Breast epithelium (tissue), 4 donors: ENCODE measurements around the gene SLC9A2. TPM values are rescaled to one million over a fixed set of nuclear protein-coding genes. Genes with fewer than 3 reads are reported as not detected.

Experiments
- DNase-seq, 2 donors: peaks; one replicate each; pipeline ENCODE4 v3.0.0-alpha.2; 2019; ENCODE audit warnings: low spot score in 2 of 2
- H3K27ac ChIP-seq, 2 donors: fragments of 200-600 bp; sonication (generic) in 1 of 2; one replicate each; pipeline ENCODE4 v1.5.1; 2016 to 2019; ENCODE audit warnings: mild to moderate bottlenecking in 1 of 2
- H3K27me3 ChIP-seq, 2 donors: fragments of 200-600 bp; sonication (generic) in 1 of 2; one replicate each; pipeline versions ENCODE4 v1.5.1 to v1.6.0; 2017 to 2019; ENCODE audit warnings: control low read depth in 1 of 2, mild to moderate bottlenecking in 1 of 2
- H3K36me3 ChIP-seq: fragments of 200-600 bp; one replicate; pipeline ENCODE4 v1.5.1; 2019
- H3K4me1 ChIP-seq, 2 donors: fragments of 200-600 bp; sonication (generic); one replicate each; pipeline ENCODE4 v1.5.1; 2016 to 2019; ENCODE audit warnings: control low read depth in 1 of 2
- H3K4me3 ChIP-seq, 3 donors: fragments of 200-600 bp; sonication (generic); 1 replicate in 2 of 3; 2 replicates in 1 of 3; pipeline ENCODE4 v1.5.1; 2016 to 2019; ENCODE audit warnings: mild to moderate bottlenecking in 3 of 3, moderate library complexity in 2 of 3
- H3K9me3 ChIP-seq, 2 donors: fragments of 200-600 bp; sonication (generic) in 1 of 2; one replicate each; pipeline ENCODE4 v1.5.1; 2016 to 2019; ENCODE audit warnings: control low read depth in 1 of 2
- POLR2A ChIP-seq: fragments of 450-650 bp; IDR thresholded peaks from one replicate; pipeline ENCODE4 v1.6.1; 2016; ENCODE audit warnings: antibody characterized with exemption, mild to moderate bottlenecking, moderate library complexity
- POLR2AphosphoS5 ChIP-seq, 3 donors: sonication (generic); formaldehyde crosslinking; IDR thresholded peaks; one replicate each; pipeline ENCODE4 v1.6.1; 2017; ENCODE audit warnings: antibody characterized with exemption in 3 of 3
- intact Hi-C: fragments of 100-400 bp; cut with DNase I; formaldehyde crosslinking; loops from one replicate; pipeline ENCODE4 v1.15.1; 2023; ENCODE audit warnings: low total_unique reads
- total RNA-seq, 3 donors: library from RNA; depleted of rRNA; stranded (reverse); fragments of >200 nt; gene quantifications; one replicate each; pipeline ENCODE4 v1.1.0, GENCODE V29; 2016
- TF ChIP-seq, protein P1 (sequence below), 3 donors: fragments of 450-650 bp; IDR thresholded peaks; one replicate each; pipeline ENCODE4 v1.5.1; 2016 to 2017; ENCODE audit warnings: antibody characterized with exemption in 3 of 3, mild to moderate bottlenecking in 3 of 3, moderate library complexity in 3 of 3

The SLC9A2 gene
- total RNA-seq, 3 donors from 2014 or later = 0.16 to 0.98 (median 0.73) TPM

DNA sequence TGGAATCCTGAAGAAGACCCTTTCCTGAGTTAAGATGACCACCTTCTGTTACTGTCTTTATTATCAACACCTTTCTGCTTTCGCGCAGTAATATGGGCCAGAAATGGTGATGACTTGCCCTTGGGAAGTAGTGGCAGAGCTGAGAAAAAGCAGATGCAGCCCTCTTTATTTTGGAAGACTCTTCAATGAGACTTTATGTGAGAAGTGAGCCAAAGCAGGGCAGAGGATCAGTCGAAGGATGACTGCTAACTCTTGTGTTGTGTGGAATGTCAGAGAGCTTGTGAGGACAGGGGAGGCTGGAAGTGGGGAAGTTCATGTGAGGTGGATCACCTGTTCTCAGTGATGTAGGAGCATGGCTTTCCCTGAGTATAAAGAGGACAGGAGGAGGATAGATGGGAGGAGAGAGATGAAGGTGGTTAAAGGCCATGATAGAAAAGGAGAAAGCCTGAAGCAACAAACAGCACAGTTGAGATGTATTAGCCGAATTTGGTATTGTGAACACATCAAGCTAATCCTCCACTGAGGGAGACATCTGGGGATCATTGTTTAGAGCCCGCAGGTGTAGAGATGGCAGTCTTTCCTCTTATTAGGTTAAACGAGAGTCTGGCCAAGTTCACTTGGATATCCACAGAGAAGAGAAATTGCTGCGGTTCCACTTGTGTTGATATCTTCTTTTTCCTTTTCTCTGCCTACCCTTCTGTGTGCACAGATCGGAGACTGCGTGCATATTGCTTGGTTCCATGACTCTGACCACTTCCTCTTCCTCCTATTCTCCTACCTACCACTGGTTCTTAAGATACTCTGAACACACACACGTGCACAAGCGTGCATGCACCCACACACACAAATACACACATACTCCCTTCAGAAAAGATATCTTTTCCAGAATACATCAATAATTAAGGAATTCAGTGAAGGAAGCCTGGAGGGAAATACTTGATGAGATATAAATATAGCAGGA lies 67.4 kb downstream of the SLC9A2 start:
- Histone ChIP-seq H3K36me3 (no peaks in the 10 kb centered on the region), H3K9me3 (no peaks in the 10 kb centered on the region), H3K4me3 (no peak overlapping the region), H3K27me3 (no peaks in the 10 kb centered on the region), H3K4me1 (no peaks in the 10 kb centered on the region), H3K27ac (no peak overlapping the region)
- TF ChIP-seq POLR2AphosphoS5 (IDR thresholded peaks at IDR 0.05) (no peak), POLR2A (no peak)
- TF ChIP-seq, protein P1, sequence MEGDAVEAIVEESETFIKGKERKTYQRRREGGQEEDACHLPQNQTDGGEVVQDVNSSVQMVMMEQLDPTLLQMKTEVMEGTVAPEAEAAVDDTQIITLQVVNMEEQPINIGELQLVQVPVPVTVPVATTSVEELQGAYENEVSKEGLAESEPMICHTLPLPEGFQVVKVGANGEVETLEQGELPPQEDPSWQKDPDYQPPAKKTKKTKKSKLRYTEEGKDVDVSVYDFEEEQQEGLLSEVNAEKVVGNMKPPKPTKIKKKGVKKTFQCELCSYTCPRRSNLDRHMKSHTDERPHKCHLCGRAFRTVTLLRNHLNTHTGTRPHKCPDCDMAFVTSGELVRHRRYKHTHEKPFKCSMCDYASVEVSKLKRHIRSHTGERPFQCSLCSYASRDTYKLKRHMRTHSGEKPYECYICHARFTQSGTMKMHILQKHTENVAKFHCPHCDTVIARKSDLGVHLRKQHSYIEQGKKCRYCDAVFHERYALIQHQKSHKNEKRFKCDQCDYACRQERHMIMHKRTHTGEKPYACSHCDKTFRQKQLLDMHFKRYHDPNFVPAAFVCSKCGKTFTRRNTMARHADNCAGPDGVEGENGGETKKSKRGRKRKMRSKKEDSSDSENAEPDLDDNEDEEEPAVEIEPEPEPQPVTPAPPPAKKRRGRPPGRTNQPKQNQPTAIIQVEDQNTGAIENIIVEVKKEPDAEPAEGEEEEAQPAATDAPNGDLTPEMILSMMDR (IDR thresholded peaks at IDR 0.05) = no peak
- no peak for DNase-seq
- intact Hi-C loops = no loop called here

DNA sequence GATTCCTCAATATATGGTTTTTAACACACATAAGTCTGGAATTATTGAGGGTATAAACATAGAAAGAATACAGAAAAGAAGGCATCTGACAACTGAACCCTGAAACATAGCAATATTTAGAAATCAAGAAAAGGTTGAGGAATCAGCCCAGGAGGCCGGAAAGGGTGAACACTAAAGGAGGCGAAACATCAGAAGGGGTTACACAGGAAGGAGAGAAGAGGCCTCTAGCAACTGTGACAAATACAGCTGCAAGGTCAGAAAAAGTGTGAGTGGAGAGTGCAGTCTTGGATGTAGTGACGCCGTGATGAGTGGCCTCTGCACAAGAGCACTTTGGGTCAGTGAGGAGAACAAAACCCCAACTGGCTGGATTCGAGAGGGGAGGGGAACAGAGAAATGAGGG lies 70.7 kb downstream of the SLC9A2 start:
- H3K4me1 ChIP-seq = no peaks in the 10 kb centered on the region
- TF ChIP-seq, protein P1 (IDR thresholded peaks at IDR 0.05) = no peak
- no peak for TF ChIP-seq POLR2AphosphoS5 (IDR thresholded peaks at IDR 0.05)
- TF ChIP-seq POLR2A = no peak
- DNase-seq = no peak
- no peaks in the 10 kb centered on the region for H3K27me3 ChIP-seq
- no peaks in the 10 kb centered on the region for H3K36me3 ChIP-seq
- no peak overlapping the region for H3K4me3 ChIP-seq
- intact Hi-C loops = no loop called here
- H3K27ac ChIP-seq = no peak overlapping the region
- H3K9me3 ChIP-seq = no peaks in the 10 kb centered on the region

DNA sequence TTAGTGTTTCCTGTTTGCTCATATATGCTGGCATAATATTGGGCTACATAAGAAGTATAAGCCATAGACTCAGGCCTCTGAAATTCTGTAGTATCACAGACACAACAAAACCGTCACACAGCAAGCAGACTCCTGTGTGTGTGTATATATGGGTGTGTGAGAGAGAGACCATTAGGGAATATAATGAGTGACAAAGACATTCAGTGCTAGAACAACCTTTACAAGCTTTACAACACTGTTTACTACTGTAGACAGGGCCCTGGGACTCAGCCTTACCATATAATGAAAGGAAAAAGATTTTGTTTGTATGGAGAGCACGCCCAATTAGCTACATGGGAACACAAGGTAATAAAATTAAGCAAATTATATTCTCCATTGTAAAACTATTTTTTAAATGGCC lies 77.1 kb downstream of the SLC9A2 start:
- Histone ChIP-seq H3K27ac (no peak overlapping the region), H3K9me3 (no peaks in the 10 kb centered on the region), H3K36me3 (no peaks in the 10 kb centered on the region), H3K4me1 (no peaks in the 10 kb centered on the region), H3K4me3 (no peak overlapping the region), H3K27me3 (no peaks in the 10 kb centered on the region)
- intact Hi-C loops = no loop called here
- no peak for DNase-seq
- no peak for TF ChIP-seq POLR2AphosphoS5 (IDR thresholded peaks at IDR 0.05)
- TF ChIP-seq, protein P1 (IDR thresholded peaks at IDR 0.05) = no peak
- TF ChIP-seq POLR2A = no peak

DNA sequence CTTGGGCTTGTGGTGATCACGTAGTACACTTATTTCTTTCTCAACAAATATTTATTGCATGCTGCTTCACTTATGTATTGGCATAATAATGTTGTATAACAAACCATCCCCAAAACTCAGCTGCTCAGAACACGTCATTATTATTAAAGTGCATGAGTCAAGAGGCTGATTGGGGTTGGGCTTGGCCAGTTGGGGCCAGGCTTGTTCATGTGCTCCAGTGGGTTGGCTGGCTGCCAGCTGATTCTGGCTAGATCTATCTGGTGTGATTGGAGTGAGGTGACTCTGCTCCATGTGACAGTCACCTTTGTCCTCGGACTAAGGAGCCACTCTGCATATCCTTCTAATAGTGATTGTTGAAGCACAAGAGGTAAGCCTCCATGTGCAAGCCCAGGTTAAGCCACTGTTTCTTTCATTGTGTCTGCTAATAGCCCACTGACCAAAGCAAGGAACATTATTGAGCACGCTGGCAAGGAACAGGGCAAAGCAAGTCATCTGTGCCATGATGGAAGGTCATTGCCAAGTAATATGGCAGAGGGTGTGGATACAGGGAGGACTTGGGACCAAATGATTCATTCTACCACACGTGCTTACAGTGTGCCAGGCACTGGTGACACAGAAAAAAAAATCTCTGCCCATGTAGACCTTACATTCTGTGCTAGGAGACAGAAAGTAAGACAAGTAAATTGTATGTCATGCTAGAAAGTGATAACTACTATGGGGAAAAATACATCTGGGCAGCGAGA lies 79.2 kb downstream of the SLC9A2 start:
- TF ChIP-seq, protein P1 (IDR thresholded peaks at IDR 0.05) = no peak
- TF ChIP-seq POLR2A (no peak), POLR2AphosphoS5 (IDR thresholded peaks at IDR 0.05) (no peak)
- no peak overlapping the region for H3K27ac ChIP-seq
- H3K9me3 ChIP-seq = no peaks in the 10 kb centered on the region
- intact Hi-C loops = no loop called here
- no peak for DNase-seq
- no peaks in the 10 kb centered on the region for H3K27me3 ChIP-seq
- no peaks in the 10 kb centered on the region for H3K36me3 ChIP-seq
- H3K4me3 ChIP-seq = no peak overlapping the region
- H3K4me1 ChIP-seq = no peaks in the 10 kb centered on the region

DNA sequence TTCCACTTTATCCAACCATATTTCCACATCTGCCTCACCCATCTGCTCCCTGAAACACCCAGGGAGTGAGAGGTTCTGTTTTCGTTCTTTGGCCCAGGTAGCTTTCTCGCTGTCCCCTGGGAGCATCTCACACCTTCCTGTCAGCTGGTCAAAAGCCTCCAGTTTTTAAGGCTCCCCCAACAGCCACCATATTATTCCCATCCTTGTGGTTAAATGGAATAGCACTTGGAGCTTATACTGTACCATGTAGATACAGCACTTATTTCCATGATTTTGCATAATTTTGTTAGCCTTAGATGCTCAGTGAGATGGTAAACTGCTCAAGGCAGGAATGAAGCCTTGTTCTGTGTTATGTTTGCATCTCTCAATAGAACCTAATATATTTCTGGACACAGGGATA lies 84.0 kb downstream of the SLC9A2 start:
- no peaks in the 10 kb centered on the region for H3K9me3 ChIP-seq
- intact Hi-C loops = no loop called here
- H3K27me3 ChIP-seq = no peaks in the 10 kb centered on the region
- H3K27ac ChIP-seq = no peak overlapping the region
- no peak overlapping the region for H3K4me3 ChIP-seq
- no peaks in the 10 kb centered on the region for H3K4me1 ChIP-seq
- no peak for TF ChIP-seq POLR2A
- no peak for TF ChIP-seq POLR2AphosphoS5 (IDR thresholded peaks at IDR 0.05)
- TF ChIP-seq, protein P1 (IDR thresholded peaks at IDR 0.05) = no peak
- no peaks in the 10 kb centered on the region for H3K36me3 ChIP-seq
- no peak for DNase-seq
